Fibroblast of the aortic adventitia (primary cell): ENCODE measurements around the gene ZNF555. TPM values are rescaled to one million over a fixed set of nuclear protein-coding genes. Genes with fewer than 3 reads are reported as not detected.

Experiments used
- DNase-seq: peaks from one replicate; pipeline ENCODE4 v3.0.0-alpha.2; 2010; ENCODE audit warnings: low read depth
- H3K4me3 ChIP-seq: 2 replicates; pipeline ENCODE4 v1.5.1; 2011; ENCODE audit warnings: low read depth, mild to moderate bottlenecking, control low read depth, low read length, moderate library complexity
- CTCF ChIP-seq: IDR thresholded peaks from 2 replicates; pipeline ENCODE4 v1.5.1; 2011; ENCODE audit warnings: mild to moderate bottlenecking, low read length, control low read depth, inconsistent platforms; ENCODE audit not compliant: insufficient read depth
- total RNA-seq: library from RNA; depleted of rRNA; stranded (reverse); fragments of >200 nt; gene quantifications from 2 replicates; pipeline ENCODE4 v1.2.3, GENCODE V29; 2012; ENCODE audit warnings: low replicate concordance

ZNF555 gene
- total RNA-seq, 1 donor = 7.0 TPM

DNA sequence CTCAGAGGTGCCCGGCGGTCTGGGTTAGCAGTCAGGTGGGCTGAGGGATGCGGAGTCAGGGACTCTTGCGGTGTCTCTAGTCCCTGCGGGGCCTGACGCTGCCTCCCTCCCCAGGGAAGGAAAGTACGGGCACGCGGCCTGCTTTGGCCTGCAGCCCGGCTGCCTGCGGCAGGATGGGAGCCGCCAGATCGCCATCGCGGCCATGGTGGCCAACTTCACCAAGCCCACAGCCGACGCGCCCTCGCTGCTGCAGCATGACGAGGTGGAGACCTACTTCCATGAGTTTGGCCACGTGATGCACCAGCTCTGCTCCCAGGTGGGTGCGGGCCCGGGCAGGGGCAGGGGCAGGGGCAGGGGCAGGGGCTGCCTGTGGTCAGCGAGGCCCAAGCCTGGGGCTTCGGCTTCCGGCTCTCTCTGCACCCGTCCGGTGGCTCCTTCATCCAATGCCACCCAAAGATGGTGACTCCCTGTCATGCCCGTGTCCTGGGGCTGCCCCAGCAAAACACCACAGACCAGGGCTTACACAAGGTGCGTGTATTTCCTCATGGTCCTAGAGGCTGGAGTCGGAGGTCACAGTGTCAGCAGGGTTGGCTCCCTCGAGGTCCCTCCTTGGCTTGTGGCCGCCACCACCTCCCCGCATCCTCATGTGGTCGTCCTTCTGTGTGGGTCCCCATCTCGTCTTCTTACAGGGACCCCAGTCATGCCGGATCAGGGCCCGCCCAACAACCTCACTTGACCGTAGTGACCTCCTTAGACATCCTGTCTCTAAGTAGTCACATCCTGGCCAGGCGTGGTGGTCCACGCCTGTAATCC is 32.9 kb upstream of the ZNF555 start:
- no peak for DNase-seq
- TF ChIP-seq CTCF = no peak

DNA sequence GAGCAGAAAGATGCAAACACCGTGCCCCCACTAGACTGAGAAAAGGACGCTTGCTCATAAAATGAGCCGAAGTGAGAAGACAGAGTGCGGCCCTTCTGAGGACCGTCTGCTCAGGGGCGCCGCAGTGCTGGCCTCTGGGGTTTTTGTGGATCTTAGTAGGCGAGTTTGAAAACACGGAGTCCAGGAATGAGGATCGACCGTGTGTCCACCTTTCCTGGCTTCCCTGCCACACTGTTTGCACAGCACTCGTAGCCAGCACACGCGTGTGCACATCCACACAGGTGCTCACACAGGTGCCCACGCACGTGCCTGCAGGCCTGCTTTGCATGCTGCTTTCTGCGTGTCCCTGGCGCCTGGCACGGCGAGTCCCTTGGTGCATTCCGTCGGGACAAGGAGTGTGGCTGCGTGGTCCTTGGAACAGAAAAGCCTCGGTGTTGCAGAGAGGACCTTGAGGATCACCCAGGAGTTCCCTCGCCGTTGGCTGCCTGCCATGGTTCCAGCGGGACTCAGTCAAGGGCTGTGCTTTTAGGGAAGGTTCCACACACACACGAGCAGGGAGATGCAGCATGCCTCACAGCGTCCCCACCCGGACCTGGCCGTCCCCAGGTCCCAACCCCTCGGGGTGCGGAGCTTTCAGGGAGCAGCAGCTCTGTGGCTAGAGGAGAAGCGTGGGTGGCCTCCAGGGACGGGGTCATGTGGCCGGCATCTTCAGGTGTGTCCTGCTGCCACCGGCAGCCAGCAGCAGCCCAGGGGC is 31.7 kb upstream of the ZNF555 start:
- TF ChIP-seq CTCF = no peak
- H3K4me3 ChIP-seq = no peak overlapping the region
- no peak for DNase-seq

More for the DNA sequence above, 32.9 kb upstream of the ZNF555 start:
- H3K4me3 ChIP-seq = no peak overlapping the region

DNA sequence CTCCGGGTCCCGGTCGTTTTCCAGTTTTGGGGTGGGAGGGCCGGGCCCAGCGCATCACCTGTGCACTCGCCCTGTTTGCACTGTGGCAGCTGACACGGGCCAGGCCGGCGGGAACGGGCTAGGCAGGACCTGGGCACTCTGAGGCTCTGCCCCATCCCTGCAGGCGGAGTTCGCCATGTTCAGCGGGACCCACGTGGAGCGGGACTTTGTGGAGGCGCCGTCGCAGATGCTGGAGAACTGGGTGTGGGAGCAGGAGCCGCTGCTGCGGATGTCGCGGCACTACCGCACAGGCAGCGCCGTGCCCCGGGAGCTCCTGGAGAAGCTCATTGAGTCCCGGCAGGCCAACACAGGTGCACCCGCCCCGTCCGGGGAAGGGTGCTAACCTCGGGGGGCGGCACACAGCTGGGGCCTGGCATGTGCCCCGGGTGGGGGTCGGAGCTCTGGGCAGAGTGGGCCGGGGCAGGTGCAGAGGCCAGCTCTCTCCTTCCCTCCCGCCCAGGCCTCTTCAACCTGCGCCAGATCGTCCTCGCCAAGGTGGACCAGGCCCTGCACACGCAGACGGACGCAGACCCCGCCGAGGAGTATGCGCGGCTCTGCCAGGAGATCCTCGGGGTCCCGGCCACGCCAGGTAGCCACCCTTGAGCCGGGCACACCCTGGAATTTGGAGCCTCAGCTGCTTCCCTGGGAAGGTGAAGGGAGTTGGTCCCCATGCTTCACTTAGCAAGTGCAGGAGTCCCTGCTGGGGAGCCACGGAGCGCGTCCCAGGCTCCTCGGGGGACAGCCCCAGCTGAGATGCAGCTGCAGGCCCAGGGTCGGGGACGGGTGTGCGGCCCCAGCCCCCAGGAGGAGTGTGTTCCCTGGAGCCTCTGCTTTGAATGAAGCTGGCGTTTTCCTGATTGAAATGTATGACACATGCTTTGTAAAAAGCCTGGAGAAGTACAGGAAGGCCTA is 30.9 kb upstream of the ZNF555 start:
- no peak overlapping the region for H3K4me3 ChIP-seq
- no peak for TF ChIP-seq CTCF
- no peak for DNase-seq

DNA sequence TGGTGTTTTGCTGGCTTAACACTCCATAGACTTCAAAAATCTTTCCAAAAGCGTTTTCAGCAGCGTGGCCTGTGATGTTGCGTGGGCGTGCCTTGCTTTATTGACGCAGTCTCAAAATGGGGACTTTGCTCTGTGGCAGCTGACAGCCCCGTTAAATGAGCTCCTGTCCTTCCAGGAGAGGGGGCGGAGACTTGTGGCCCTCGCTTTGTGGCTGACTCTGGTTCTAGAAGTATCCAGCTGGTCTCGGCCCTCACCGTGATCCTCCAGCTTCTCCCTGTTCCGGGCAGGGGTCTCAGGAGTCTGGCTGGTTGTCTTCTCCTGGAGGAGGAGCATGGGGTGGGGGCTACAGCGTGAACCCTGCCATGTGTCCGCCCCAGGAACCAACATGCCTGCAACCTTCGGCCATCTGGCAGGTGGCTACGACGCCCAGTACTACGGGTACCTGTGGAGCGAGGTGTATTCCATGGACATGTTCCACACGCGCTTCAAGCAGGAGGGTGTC is 30.0 kb upstream of the ZNF555 start:
- DNase-seq = no peak
- no peak overlapping the region for H3K4me3 ChIP-seq
- no peak for TF ChIP-seq CTCF

DNA sequence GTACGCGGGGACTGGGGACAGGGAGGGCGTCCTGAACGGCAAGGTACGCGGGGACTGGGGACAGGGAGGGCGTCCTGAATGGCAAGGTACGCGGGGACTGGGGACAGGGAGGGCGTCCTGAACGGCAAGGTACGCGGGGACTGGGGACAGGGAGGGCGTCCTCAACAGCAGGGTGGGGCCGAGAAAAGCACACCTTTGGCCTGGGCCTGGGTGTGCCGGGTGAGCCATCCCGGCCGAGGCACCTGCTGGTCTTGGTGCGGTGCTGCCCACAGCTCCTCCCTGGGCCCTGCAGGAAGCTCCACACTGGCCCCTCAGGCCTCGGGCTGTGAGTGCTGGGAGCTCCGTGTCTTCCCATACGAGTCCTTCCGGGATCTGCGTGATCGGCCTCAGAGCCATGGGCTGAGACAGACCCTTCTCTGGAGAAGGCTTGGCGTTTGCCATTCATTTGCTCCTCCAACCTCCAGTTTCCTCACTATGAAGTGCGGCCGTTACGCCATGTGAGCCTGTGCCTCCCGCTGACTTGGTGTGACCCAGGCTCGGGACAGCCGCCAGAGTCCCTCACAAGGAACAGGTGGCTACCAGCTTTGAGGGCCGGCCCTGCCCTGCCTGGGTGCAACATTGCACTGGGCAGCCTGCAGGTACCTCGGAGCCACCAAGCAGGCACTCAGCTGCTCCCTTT is 29.4 kb upstream of the ZNF555 start:
- H3K4me3 ChIP-seq = no peak overlapping the region
- no peak for DNase-seq
- TF ChIP-seq CTCF = no peak
